22Rv1 (cell line): ENCODE measurements around the gene UVRAG.

ENCODE experiments used
- CTCF ChIP-seq: fragments of 450-650 bp; IDR thresholded peaks from 2 replicates; pipeline ENCODE4 v1.5.1; 2017; ENCODE audit warnings: mild to moderate bottlenecking
- ZFX ChIP-seq: fragments of 450-650 bp; IDR thresholded peaks from 2 replicates; pipeline ENCODE4 v1.6.1; 2017; ENCODE audit warnings: antibody characterized with exemption, borderline replicate concordance

- TF ChIP-seq CTCF (no peak), ZFX (no peak)
Observed at GRCh38 chr11:76119032-76119431, 304.0 kb downstream of the UVRAG start.
